Kidney (tissue), 14 donors: ENCODE data around the gene DNAJB8. TPM values are rescaled to one million over a fixed set of nuclear protein-coding genes. Genes with fewer than 3 reads are reported as not detected.

Experiments
- DNase-seq, 5 donors: peaks; one replicate each; pipeline ENCODE4 v3.0.0-alpha.2; 2013 to 2020
- FAIRE-seq: peaks from 2 replicates; lab custom pipeline; 2012; peaks lifted over from hg19 to GRCh38; lab: Jason Lieb, UNC
- H3K27ac ChIP-seq, 2 donors: one replicate each; pipeline ENCODE4 v1.7.0; 2013; ENCODE audit warnings: low read depth in 2 of 2, low read length in 2 of 2, inconsistent platforms in 1 of 2
- H3K27me3 ChIP-seq: one replicate; pipeline ENCODE4 v1.7.1; 2013; ENCODE audit warnings: low read length, inconsistent platforms; ENCODE audit not compliant: control insufficient read depth, insufficient read depth
- H3K36me3 ChIP-seq, 3 donors: one replicate each; pipeline versions ENCODE4 v1.7.0 to v1.7.1; 2013; ENCODE audit warnings: low read length in 3 of 3, control low read depth in 1 of 3, inconsistent platforms in 1 of 3; ENCODE audit not compliant: insufficient read depth in 3 of 3, control insufficient read depth in 2 of 3
- H3K4me1 ChIP-seq, 3 donors: one replicate each; pipeline versions ENCODE4 v1.7.0 to v1.7.1; 2013; ENCODE audit warnings: low read length in 3 of 3, inconsistent platforms in 1 of 3, low read depth in 1 of 3; ENCODE audit not compliant: control insufficient read depth in 2 of 3, insufficient read depth in 2 of 3
- H3K4me3 ChIP-seq, 3 donors: one replicate each; pipeline versions ENCODE4 v1.7.0 to v1.8.1; 2013; ENCODE audit warnings: low read length in 3 of 3, control low read depth in 1 of 3, inconsistent platforms in 1 of 3
- H3K9ac ChIP-seq, 3 donors: one replicate each; pipeline versions ENCODE4 v1.7.0 to v1.7.1; 2013; ENCODE audit warnings: low read length in 3 of 3, control low read depth in 1 of 3, inconsistent platforms in 1 of 3
- H3K9me3 ChIP-seq, 3 donors: one replicate each; pipeline versions ENCODE4 v1.7.0 to v1.7.1; 2013; ENCODE audit warnings: low read length in 3 of 3, control low read depth in 1 of 3, inconsistent platforms in 1 of 3; ENCODE audit not compliant: control insufficient read depth in 2 of 3, insufficient read depth in 1 of 3
- CTCF ChIP-seq: IDR thresholded peaks from 3 replicates; pipeline ENCODE4 v1.5.1; 2012; ENCODE audit warnings: mild to moderate bottlenecking, moderate library complexity, borderline replicate concordance; ENCODE audit not compliant: insufficient read depth; ENCODE audit errors: extremely low read depth
- intact Hi-C: fragments of 100-400 bp; cut with DNase I; formaldehyde crosslinking; loops from one replicate; pipeline ENCODE4 v1.11.1; 2022
- polyA plus RNA-seq: library from polyadenylated mRNA; stranded (reverse); fragments of 350-450 nt; fragmentation: Illumina TruSeq; extraction: RNeasy Lipid Tissue Mini Kit (QIAGEN cat#74804); gene quantifications from one replicate; pipeline ENCODE4 v1.2.3, GENCODE V29; 2014; ENCODE audit warnings: low read depth, low replicate concordance; ENCODE audit not compliant: insufficient read depth
- total RNA-seq: library from RNA; stranded (reverse); fragmentation: NEBNext Ultra II Directional; extraction: Animal tissue kit (Norgen Biotek cat#: 25700); gene quantifications from one replicate; pipeline ENCODE4 v1.2.1, GENCODE V29; 2021
- donor health status: control.
- donor health status: control.
- donor health status: control.
- donor health status: control.
- donor health status: control.
- donor health status: DM: yes; HTN: yes; CAD: no.
- donor health status: Normal renal cell carcinoma (clear cell type).

The DNAJB8 gene
- total and polyA plus RNA-seq, 2 donors from 2014 or later = not detected

GRCh38 chr3:128419311-128419710 is 47.4 kb downstream of the DNAJB8 start:
- Histone ChIP-seq H3K27ac (no peak overlapping the region), H3K9ac (no peak overlapping the region), H3K4me3 (no peak overlapping the region), H3K36me3 (no peaks in the 10 kb centered on the region), H3K4me1 (peaks cover 0 to 4% (median 0%) of the 10 kb centered on the region in 3 donors), H3K27me3 (no peaks in the 10 kb centered on the region), H3K9me3 (no peaks in the 10 kb centered on the region)
- intact Hi-C loops = no loop called here
- FAIRE-seq (no peak), DNase-seq (no peak)
- no peak for TF ChIP-seq CTCF

- intact Hi-C loops = no loop called here
- H3K9me3 ChIP-seq = no peaks in the 10 kb centered on the region
- no peak overlapping the region for H3K27ac ChIP-seq
- no peaks in the 10 kb centered on the region for H3K36me3 ChIP-seq
- peaks cover 0 to 2% (median 0%) of the 10 kb centered on the region in 3 donors for H3K4me1 ChIP-seq
- no peak overlapping the region for H3K4me3 ChIP-seq
- FAIRE-seq (no peak), DNase-seq (no peak)
- no peak for TF ChIP-seq CTCF
- no peak overlapping the region for H3K9ac ChIP-seq
- no peaks in the 10 kb centered on the region for H3K27me3 ChIP-seq
Observed at GRCh38 chr3:128418900-128419299, 47.8 kb downstream of the DNAJB8 start.

GRCh38 chr3:128416578-128417211 is 50.0 kb downstream of the DNAJB8 start:
- intact Hi-C loops = no loop called here
- H3K27ac ChIP-seq = no peak overlapping the region
- DNase-seq (no peak), FAIRE-seq (no peak)
- no peaks in the 10 kb centered on the region for H3K9me3 ChIP-seq
- TF ChIP-seq CTCF = no peak
- no peaks in the 10 kb centered on the region for H3K27me3 ChIP-seq
- no peak overlapping the region for H3K9ac ChIP-seq
- H3K4me1 ChIP-seq = no peaks in the 10 kb centered on the region
- H3K36me3 ChIP-seq = no peaks in the 10 kb centered on the region
- no peak overlapping the region for H3K4me3 ChIP-seq
